Measurements from ENCODE around the gene GATAD1. TPM values are rescaled to one million over a fixed set of nuclear protein-coding genes. Genes with fewer than 3 reads are reported as not detected.
"Not testable (repeated sequence)": the region's sequence is repeated elsewhere in the genome, so short reads cannot be mapped to it uniquely, and the experiment has no call there.

GATAD1 gene
- total RNA-seq, 1 experiment from 2014 or later, result 14.6 TPM

- no peak overlapping the region for H3K27ac ChIP-seq
- no peaks in the 10 kb centered on the region for H3K9me3 ChIP-seq (replicated peaks)
- DNase-seq (ENCODE audit: low read depth in 1 of 2, low spot score in 2 of 2), result no peak
- peaks cover 64% of the 10 kb centered on the region for H3K36me3 ChIP-seq
- H3K4me1 ChIP-seq (replicated peaks), result no peaks in the 10 kb centered on the region
- no peak overlapping the region for H3K4me3 ChIP-seq
- no peaks in the 10 kb centered on the region for H3K27me3 ChIP-seq (replicated peaks)
Observed at GRCh38 chr7:92456236-92456635, 9.0 kb downstream of the GATAD1 start.

- H3K4me3 ChIP-seq, result no peak overlapping the region
- no peak overlapping the region for H3K27ac ChIP-seq
- H3K9me3 ChIP-seq (replicated peaks), result no peaks in the 10 kb centered on the region
- no peaks in the 10 kb centered on the region for H3K4me1 ChIP-seq (replicated peaks)
- H3K36me3 ChIP-seq, result peaks cover 26% of the 10 kb centered on the region
- no peaks in the 10 kb centered on the region for H3K27me3 ChIP-seq (replicated peaks)
- no peak for DNase-seq (ENCODE audit: low read depth in 1 of 2, low spot score in 2 of 2)
Observed at GRCh38 chr7:92460109-92460508, 12.8 kb downstream of the GATAD1 start.

DNA sequence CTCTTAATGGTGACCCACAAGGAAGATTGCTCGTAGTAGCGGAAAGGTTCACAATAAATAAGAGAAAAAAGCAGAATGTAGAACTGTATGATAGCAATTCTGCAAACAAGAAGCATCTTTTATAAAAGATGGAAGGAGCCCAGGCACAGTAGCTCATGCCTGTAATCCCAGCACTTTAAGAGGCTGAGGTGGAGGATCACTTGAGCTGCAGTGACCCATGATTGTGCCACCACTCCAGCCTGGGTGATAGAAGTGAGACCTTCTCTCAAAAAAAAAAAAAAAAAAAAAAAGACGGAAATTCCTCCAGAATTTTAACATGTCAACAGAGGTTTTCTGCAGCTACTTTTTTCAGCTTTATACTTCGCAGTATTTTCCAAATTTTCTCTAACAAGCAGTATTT is 13.2 kb downstream of the GATAD1 start:
- peaks cover 22% of the 10 kb centered on the region for H3K36me3 ChIP-seq
- H3K4me1 ChIP-seq (replicated peaks), result no peaks in the 10 kb centered on the region
- no peak for DNase-seq (ENCODE audit: low read depth in 1 of 2, low spot score in 2 of 2)
- no peak overlapping the region for H3K27ac ChIP-seq
- H3K4me3 ChIP-seq, result no peak overlapping the region
- H3K9me3 ChIP-seq (replicated peaks), result no peaks in the 10 kb centered on the region
- H3K27me3 ChIP-seq (replicated peaks), result no peaks in the 10 kb centered on the region

- Histone ChIP-seq H3K4me1 (replicated peaks) (no peaks in the 10 kb centered on the region), H3K4me3 (no peak overlapping the region), H3K27ac (no peak overlapping the region), H3K36me3 (peaks cover 14% of the 10 kb centered on the region), H3K27me3 (replicated peaks) (no peaks in the 10 kb centered on the region), H3K9me3 (replicated peaks) (no peaks in the 10 kb centered on the region)
- DNase-seq (ENCODE audit: low read depth in 1 of 2, low spot score in 2 of 2), result peak in 1 of 2 experiments; percentile 19
Observed at GRCh38 chr7:92461027-92462003, 14.0 kb downstream of the GATAD1 start.

DNA sequence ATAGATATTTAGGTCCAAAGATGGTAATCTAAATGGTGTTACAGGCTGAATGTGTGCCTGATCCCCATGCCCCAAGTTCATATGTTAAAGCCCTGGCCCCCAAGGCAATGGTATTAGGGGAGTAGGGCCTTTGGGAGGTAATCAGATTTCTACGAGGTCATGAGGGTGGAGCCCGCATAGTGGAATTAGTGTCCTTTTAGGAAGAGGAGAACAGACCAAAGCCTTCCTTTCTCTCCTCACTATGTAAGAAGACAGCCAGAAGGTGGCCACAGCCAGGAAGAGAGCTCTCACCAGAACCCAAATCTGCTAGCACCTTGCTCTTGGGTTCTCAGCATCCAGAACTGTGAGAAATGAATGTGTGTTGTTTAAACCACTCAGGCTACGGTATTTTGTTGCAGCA is 15.3 kb downstream of the GATAD1 start:
- DNase-seq (ENCODE audit: low read depth in 1 of 2, low spot score in 2 of 2), result no peak
- Histone ChIP-seq H3K27ac (no peak overlapping the region), H3K4me3 (no peak overlapping the region), H3K9me3 (replicated peaks) (no peaks in the 10 kb centered on the region), H3K4me1 (replicated peaks) (no peaks in the 10 kb centered on the region), H3K27me3 (replicated peaks) (no peaks in the 10 kb centered on the region), H3K36me3 (0 out of 2 replicates have a peak, but pooled peaks cover 5% of the 10 kb centered on the region)

DNA sequence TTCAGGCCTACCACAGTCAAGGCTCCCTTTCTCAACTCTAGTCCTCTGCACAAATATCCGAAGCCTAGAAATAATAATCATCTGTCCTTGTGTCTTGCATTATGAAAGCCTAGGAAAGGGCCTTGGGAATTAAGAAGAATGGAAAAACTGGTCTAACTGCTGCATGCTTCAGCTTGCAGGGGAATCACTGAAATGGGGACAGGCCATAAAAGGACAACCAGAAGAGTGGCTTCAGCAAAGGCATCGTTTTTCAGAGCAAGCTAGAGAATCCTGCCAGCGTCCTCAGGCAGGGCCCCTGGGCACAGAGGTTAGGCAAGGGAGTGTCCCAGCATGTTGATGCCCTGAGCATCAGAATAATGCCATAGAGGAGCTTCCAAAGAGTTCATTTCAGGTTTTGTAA is 17.2 kb downstream of the GATAD1 start:
- Histone ChIP-seq H3K4me1 (replicated peaks) (no peaks in the 10 kb centered on the region), H3K27me3 (replicated peaks) (no peaks in the 10 kb centered on the region), H3K36me3 (no peaks in the 10 kb centered on the region), H3K9me3 (replicated peaks) (no peaks in the 10 kb centered on the region), H3K4me3 (no peak overlapping the region), H3K27ac (no peak overlapping the region)
- DNase-seq (ENCODE audit: low read depth in 1 of 2, low spot score in 2 of 2), result no peak

DNA sequence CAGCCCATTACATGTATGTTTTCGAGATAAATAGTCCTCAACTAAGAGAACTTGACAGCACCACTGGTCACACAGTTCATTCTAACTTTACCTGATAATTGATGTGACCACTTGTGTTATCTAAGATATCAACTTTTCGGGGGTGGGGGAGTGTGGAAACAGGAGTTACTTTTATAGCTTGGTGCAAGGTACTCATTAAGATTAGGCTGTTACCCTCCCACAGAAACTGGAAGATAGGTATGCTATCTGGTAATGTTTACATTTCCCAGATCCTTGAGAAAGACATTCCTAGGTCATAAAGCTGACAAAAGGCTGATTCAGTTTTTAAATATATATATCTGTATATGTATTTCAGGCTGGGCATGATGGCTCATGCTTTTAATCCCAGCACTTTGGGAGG is 19.4 kb downstream of the GATAD1 start:
- H3K4me3 ChIP-seq, result no peak overlapping the region
- H3K27me3 ChIP-seq (replicated peaks), result no peaks in the 10 kb centered on the region
- DNase-seq (ENCODE audit: low read depth in 1 of 2, low spot score in 2 of 2), result no peak
- H3K27ac ChIP-seq, result no peak overlapping the region
- no peaks in the 10 kb centered on the region for H3K4me1 ChIP-seq (replicated peaks)
- no peaks in the 10 kb centered on the region for H3K36me3 ChIP-seq
- H3K9me3 ChIP-seq (replicated peaks), result no peaks in the 10 kb centered on the region

DNA sequence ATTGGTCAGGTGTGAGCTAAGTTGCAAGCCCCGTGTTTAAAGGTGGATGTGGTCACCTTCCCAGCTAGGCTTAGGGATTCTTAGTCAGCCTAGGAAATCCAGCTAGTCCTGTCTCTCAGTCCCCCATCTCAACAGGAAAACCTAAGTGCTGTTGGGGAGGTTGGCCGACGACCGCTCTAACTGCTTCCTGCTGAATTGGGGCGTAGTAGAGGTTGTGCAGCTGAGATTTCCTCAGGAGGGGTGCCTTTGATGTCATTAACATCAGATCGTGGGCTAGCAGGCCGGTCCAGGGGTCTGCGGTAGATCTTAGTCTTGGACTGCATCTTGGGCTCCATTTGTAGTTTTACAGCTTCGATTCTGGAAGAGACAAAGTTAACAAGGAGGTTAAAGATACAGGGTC is 21.3 kb downstream of the GATAD1 start:
- not testable (repeated sequence) for H3K4me3 ChIP-seq; H3K27me3 ChIP-seq (replicated peaks); H3K27ac ChIP-seq; H3K36me3 ChIP-seq; H3K4me1 ChIP-seq (replicated peaks); DNase-seq (ENCODE audit: low read depth in 1 of 2, low spot score in 2 of 2); H3K9me3 ChIP-seq (replicated peaks)

GRCh38 chr7:92473989-92474388 is 26.7 kb downstream of the GATAD1 start:
- not testable (repeated sequence) for H3K27ac ChIP-seq; H3K4me3 ChIP-seq; H3K36me3 ChIP-seq; H3K9me3 ChIP-seq (replicated peaks); H3K4me1 ChIP-seq (replicated peaks); DNase-seq (ENCODE audit: low read depth in 1 of 2, low spot score in 2 of 2); H3K27me3 ChIP-seq (replicated peaks)

DNA sequence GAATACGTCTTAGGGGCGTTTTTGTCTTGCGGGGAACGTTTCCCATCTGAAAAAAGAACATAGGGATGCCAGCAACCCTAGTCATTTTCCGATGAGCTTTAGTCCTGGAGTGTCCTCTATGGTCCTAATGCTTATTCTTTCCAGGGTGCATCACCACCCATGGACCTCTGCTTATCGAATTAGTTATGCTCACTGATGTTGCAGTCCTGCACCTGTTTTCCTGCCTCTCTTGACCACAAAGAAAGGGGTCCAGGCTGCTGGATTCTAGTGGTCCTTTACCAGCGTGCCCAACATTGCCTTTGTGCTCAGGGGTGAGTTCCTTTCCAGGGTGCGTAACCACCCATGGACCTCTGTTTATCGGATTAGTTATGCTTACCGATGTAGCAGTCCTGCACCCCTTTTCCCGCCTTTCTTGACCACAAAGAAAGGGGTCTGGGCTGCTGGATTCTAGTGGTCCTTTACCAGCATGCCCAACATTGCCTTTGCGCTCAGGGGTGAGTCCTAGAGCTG is 28.0 kb downstream of the GATAD1 start:
- not testable (repeated sequence) for H3K4me3 ChIP-seq; H3K4me1 ChIP-seq (replicated peaks); H3K36me3 ChIP-seq; H3K27me3 ChIP-seq (replicated peaks); H3K27ac ChIP-seq; DNase-seq (ENCODE audit: low read depth in 1 of 2, low spot score in 2 of 2); H3K9me3 ChIP-seq (replicated peaks)

GRCh38 chr7:92475851-92476590 is 28.7 kb downstream of the GATAD1 start:
- not testable (repeated sequence) for H3K27ac ChIP-seq; H3K4me1 ChIP-seq (replicated peaks); H3K27me3 ChIP-seq (replicated peaks); DNase-seq (ENCODE audit: low read depth in 1 of 2, low spot score in 2 of 2); H3K36me3 ChIP-seq; H3K9me3 ChIP-seq (replicated peaks); H3K4me3 ChIP-seq

DNA sequence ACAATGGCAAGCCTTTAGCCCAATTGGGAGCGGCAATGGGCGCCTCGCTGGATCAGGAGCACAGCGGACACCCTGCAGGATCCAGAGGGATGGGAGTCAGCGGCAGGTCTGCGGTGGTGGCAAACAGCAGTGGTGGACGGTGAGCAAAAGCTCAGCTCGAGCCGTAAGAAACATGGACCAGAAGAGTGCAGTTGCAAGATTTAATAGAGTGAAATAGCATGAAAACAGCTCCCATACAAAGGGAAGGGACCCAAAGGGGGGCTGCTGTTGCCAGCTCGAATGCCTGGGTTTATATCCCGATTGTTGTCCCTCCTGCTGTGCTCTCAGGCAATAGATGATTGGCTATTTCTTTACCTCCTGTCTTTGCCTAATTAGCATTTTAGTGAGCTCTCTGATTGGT is 30.4 kb downstream of the GATAD1 start, which contains the start of gene ERVW-1:
Gene ERVW-1, minus strand, starts transcription at position 266 of the 400 bp plus-strand sequence. CDS start 7,565 bp downstream, outside the sequence.
- H3K27me3 ChIP-seq (replicated peaks); H3K9me3 ChIP-seq (replicated peaks); H3K27ac ChIP-seq; H3K4me3 ChIP-seq; H3K4me1 ChIP-seq (replicated peaks); DNase-seq (ENCODE audit: low read depth in 1 of 2, low spot score in 2 of 2); H3K36me3 ChIP-seq: not testable (repeated sequence)

- H3K9me3 ChIP-seq (replicated peaks), result no peaks in the 10 kb centered on the region
- DNase-seq (ENCODE audit: low read depth in 1 of 2, low spot score in 2 of 2), result no peak
- no peaks in the 10 kb centered on the region for H3K36me3 ChIP-seq
- H3K4me3 ChIP-seq, result no peak overlapping the region
- no peaks in the 10 kb centered on the region for H3K27me3 ChIP-seq (replicated peaks)
- H3K27ac ChIP-seq, result no peak overlapping the region
- no peaks in the 10 kb centered on the region for H3K4me1 ChIP-seq (replicated peaks)
Observed at GRCh38 chr7:92478095-92478494, 30.8 kb downstream of the GATAD1 start.

- Histone ChIP-seq H3K36me3 (no peaks in the 10 kb centered on the region), H3K4me1 (replicated peaks) (no peaks in the 10 kb centered on the region), H3K9me3 (replicated peaks) (no peaks in the 10 kb centered on the region), H3K27ac (no peak overlapping the region), H3K4me3 (no peak overlapping the region), H3K27me3 (replicated peaks) (no peaks in the 10 kb centered on the region)
- DNase-seq (ENCODE audit: low read depth in 1 of 2, low spot score in 2 of 2), result no peak
Observed at GRCh38 chr7:92478711-92479110, 31.4 kb downstream of the GATAD1 start.
